HepG2 (cell line): ENCODE results near the gene PAN2. TPM values are rescaled to one million over a fixed set of nuclear protein-coding genes. Genes with fewer than 3 reads are reported as not detected.

Experiments used
- CBX2 ChIP-seq, 2 experiments: fragments of 200-600 bp in 1 of 2; sonication (generic); formaldehyde crosslinking in 1 of 2; IDR thresholded peaks; 2 replicates each; pipeline versions ENCODE4 v1.7.0 to v1.8.1; 2018 to 2022; ENCODE audit warnings: low read depth in 2 of 2, low read length in 1 of 2, mild to moderate bottlenecking in 1 of 2, missing genetic modification reagents in 1 of 2
- CREB1 ChIP-seq, 2 experiments: fragments of 450-650 bp in 1 of 2; IDR thresholded peaks; 2 replicates each; pipeline ENCODE4 v1.6.1; 2016 to 2017; ENCODE audit warnings: control low read depth in 1 of 2, mild to moderate bottlenecking in 1 of 2, missing compliant biosample characterization in 1 of 2, missing genetic modification characterization in 1 of 2
- EZH2 ChIP-seq: conservative IDR thresholded peaks from 2 replicates; pipeline ENCODE4 v1.6.1; 2012; ENCODE audit warnings: mild to moderate bottlenecking, low read depth, low read length, moderate library complexity
- FOXK1 ChIP-seq: sonication (generic); formaldehyde crosslinking; IDR thresholded peaks from 2 replicates; pipeline ENCODE4 v1.4.0; 2020; ENCODE audit warnings: low read depth, missing genetic modification reagents, borderline replicate concordance
- FOXM1 ChIP-seq: sonication (generic); formaldehyde crosslinking; IDR thresholded peaks from 2 replicates; pipeline ENCODE4 v1.5.0; 2020; ENCODE audit warnings: missing genetic modification reagents
- GLI4 ChIP-seq: sonication (generic); formaldehyde crosslinking; IDR thresholded peaks from 2 replicates; pipeline ENCODE4 v1.5.1; 2020; ENCODE audit warnings: missing genetic modification reagents, mild to moderate bottlenecking, moderate library complexity, borderline replicate concordance
- HOXD1 ChIP-seq: sonication (generic); formaldehyde crosslinking; IDR thresholded peaks from 2 replicates; pipeline ENCODE4 v1.5.0; 2020; ENCODE audit warnings: missing genetic modification reagents
- NR0B2 ChIP-seq: sonication (generic); formaldehyde crosslinking; IDR thresholded peaks from 2 replicates; pipeline ENCODE4 v1.4.0; 2020; ENCODE audit warnings: mild to moderate bottlenecking, missing genetic modification reagents
- NR1H2 ChIP-seq: sonication (generic); formaldehyde crosslinking; IDR thresholded peaks from 2 replicates; pipeline ENCODE4 v1.8.1; 2022; ENCODE audit warnings: low read depth, missing genetic modification reagents, borderline replicate concordance
- SIN3A ChIP-seq: IDR thresholded peaks from 2 replicates; pipeline ENCODE4 v1.6.1; 2011; ENCODE audit warnings: low read depth, mild to moderate bottlenecking, control low read depth, low read length, borderline replicate concordance
- SKIL ChIP-seq: sonication (generic); formaldehyde crosslinking; IDR thresholded peaks from 2 replicates; pipeline ENCODE4 v1.8.0; 2022; ENCODE audit warnings: missing genetic modification reagents, mild to moderate bottlenecking, moderate library complexity, borderline replicate concordance
- TERF1 ChIP-seq: sonication (generic); formaldehyde crosslinking; IDR thresholded peaks from 2 replicates; pipeline ENCODE4 v1.8.0; 2022; ENCODE audit warnings: mild to moderate bottlenecking, missing genetic modification reagents, moderate library complexity
- TSC22D2 ChIP-seq: sonication (generic); formaldehyde crosslinking; IDR thresholded peaks from 2 replicates; pipeline ENCODE4 v1.5.1; 2020; ENCODE audit warnings: missing genetic modification reagents, mild to moderate bottlenecking, borderline replicate concordance
- ZMYM2 ChIP-seq: sonication (generic); formaldehyde crosslinking; IDR thresholded peaks from 2 replicates; pipeline ENCODE4 v1.8.0; 2022; ENCODE audit warnings: mild to moderate bottlenecking, missing genetic modification reagents
- ZNF296 ChIP-seq: sonication (generic); formaldehyde crosslinking; conservative IDR thresholded peaks from 2 replicates; pipeline ENCODE4 v1.5.0; 2020; ENCODE audit warnings: mild to moderate bottlenecking, missing genetic modification reagents
- ZNF337 ChIP-seq: sonication (generic); formaldehyde crosslinking; IDR thresholded peaks from 2 replicates; pipeline ENCODE4 v1.5.1; 2020; ENCODE audit warnings: missing genetic modification reagents, low read depth, mild to moderate bottlenecking, borderline replicate concordance
- ZNF589 ChIP-seq: sonication (generic); formaldehyde crosslinking; conservative IDR thresholded peaks from 2 replicates; pipeline ENCODE4 v1.8.0; 2022; ENCODE audit warnings: mild to moderate bottlenecking, moderate library complexity, missing genetic modification reagents
- ZUFSP ChIP-seq: sonication (generic); formaldehyde crosslinking; IDR thresholded peaks from 2 replicates; pipeline ENCODE4 v1.9.0; 2021; ENCODE audit warnings: missing genetic modification reagents, mild to moderate bottlenecking, borderline replicate concordance
- polyA plus RNA-seq, 8 experiments: library from polyadenylated mRNA; depleted of rRNA in 3 of 8; stranded (reverse) in 7 of 8; unstranded in 1 of 8; fragments of >200 nt; fragmentation: Illumina TruSeq in 4 of 8; extraction: Trizol in 4 of 8; gene quantifications; 2 replicates each; pipeline versions ENCODE4 v1.2.1 to v1.2.3, GENCODE V29; 2011 to 2016; ENCODE audit warnings: low read depth in 4 of 8, missing spikeins in 1 of 8, mixed read lengths in 1 of 8; ENCODE audit not compliant: insufficient read depth in 1 of 8
- total RNA-seq, 5 experiments: library from RNA; depleted of rRNA; stranded (reverse); fragments of >200 nt; fragmentation: Illumina TruSeq; extraction: Trizol; gene quantifications; 2 replicates each; pipeline ENCODE4 v1.2.3, GENCODE V29; 2016; ENCODE audit warnings: low read depth in 1 of 5
- TF ChIP-seq, protein P1 (sequence below): sonication (generic); formaldehyde crosslinking; IDR thresholded peaks from 2 replicates; pipeline ENCODE4 v1.4.0; 2020; ENCODE audit warnings: mild to moderate bottlenecking, missing genetic modification reagents
- TF ChIP-seq, protein P2 (sequence below): sonication (generic); formaldehyde crosslinking; IDR thresholded peaks from 2 replicates; pipeline ENCODE4 v1.8.1; 2023; ENCODE audit warnings: mild to moderate bottlenecking, moderate library complexity, missing genetic modification reagents

PAN2 gene
- total and polyA plus RNA-seq, 2 of the 13 experiments (the other 11 are each of a cell fraction or from before 2014, with no cell fraction given), result 27.2 to 61.1 TPM

DNA sequence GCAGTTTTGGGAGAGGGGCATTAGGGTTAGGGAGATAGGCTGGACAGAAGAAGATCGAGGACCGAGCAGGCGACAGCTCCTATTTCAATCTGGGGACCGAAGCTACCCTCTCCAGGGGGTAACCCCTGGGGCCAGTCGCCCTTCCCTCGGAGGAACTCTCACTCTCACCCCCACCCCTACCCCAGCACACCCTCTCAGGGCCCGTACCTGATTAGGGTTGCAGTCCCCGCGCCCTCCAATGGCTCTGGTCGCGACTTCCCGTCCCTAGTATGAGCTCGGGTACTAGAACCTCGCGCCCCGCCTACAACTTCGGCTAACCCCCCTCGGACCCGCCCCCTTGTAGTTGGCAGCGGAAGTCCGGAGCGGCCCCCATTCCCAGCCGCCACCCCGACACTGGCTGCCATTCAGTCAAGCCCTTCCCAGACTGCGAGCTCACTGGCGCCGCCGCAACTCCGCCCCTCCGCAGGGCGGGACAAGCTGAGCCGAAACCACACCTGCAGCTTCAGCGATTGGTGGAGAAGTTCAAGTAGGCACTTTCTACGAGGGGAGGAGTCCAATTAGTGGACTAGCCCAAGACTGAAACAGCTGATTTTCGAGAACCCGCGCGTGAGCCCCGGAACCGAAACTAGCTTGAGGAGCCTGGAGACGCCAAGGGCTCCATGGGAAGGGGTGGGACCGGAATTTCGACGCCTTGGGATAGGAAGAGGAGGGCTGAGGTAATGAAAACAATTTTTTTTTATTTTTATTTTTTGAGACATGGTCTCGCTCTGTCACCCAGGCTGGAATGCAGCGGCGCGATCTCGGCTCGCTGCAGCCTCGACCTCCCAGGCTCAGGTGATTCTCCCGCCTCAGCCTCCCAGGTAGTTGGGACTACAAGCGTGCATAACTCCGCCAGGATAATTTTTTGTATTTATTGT, 26.3 kb upstream of the PAN2 start, which contains the start of gene STAT2 (continued):
- TF ChIP-seq ZNF296, result no peak
- TF ChIP-seq HOXD1 (CRISPR knock-in tag), result no peak
- no peak; the same call in 1 of the 2 replicates for TF ChIP-seq FOXK1 (CRISPR knock-in tag)
- no peak for TF ChIP-seq TERF1 (CRISPR knock-in tag)
- no peak for TF ChIP-seq NR1H2 (CRISPR knock-in tag)
- TF ChIP-seq CREB1 (IDR thresholded peaks at IDR 0.05), result peak; percentile 58
- peak; percentile 76 for TF ChIP-seq CREB1 (CRISPR knock-in tag; IDR thresholded peaks at IDR 0.05)
- TF ChIP-seq ZNF589, result no peak
- peak; percentile 77; the same call in 1 of the 2 replicates for TF ChIP-seq SIN3A
- no peak for TF ChIP-seq GLI4 (CRISPR knock-in tag)
- 0 out of 2 replicates have a peak, but pooled peaks have one; percentile 62 for TF ChIP-seq NR0B2 (CRISPR knock-in tag)
- no peak for TF ChIP-seq ZUFSP (CRISPR knock-in tag)
- 0 out of 2 replicates have a peak, but pooled peaks have one; percentile 21 for TF ChIP-seq ZMYM2
- no peak for TF ChIP-seq SKIL (CRISPR knock-in tag)
- TF ChIP-seq, protein P1, sequence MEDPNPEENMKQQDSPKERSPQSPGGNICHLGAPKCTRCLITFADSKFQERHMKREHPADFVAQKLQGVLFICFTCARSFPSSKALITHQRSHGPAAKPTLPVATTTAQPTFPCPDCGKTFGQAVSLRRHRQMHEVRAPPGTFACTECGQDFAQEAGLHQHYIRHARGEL (CRISPR knock-in tag), result no peak
- no peak for TF ChIP-seq CBX2 (IDR thresholded peaks at IDR 0.05; ENCODE audit: low read depth, low read length)
- TF ChIP-seq CBX2 (CRISPR knock-in tag; IDR thresholded peaks at IDR 0.05; ENCODE audit: low read depth), result no peak
- TF ChIP-seq, protein P2, sequence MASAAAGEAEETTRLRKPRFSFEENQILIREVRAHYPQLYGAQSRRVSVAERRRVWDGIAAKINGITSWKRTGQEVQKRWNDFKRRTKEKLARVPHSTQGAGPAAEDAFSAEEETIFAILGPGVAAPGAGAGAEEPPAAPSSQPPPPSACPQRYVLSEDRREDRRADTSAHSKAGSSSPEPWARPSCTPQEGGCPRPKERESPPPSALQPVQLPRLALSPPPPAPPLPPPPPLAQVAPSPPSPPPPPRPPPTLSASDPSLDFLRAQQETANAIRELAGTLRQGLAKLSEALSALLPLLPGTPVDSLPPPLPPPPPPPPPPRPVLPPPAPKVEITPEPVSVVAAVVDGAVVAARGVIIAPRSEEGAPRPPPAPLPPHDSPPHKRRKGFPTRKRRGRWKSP (CRISPR knock-in tag), result no peak
- no peak for TF ChIP-seq EZH2
- no peak for TF ChIP-seq FOXM1 (CRISPR knock-in tag)
- TF ChIP-seq TSC22D2 (CRISPR knock-in tag), result no peak
- TF ChIP-seq ZNF337, result no peak
